Astrocyte (in vitro differentiated cells and primary cell): ENCODE data around the gene ADARB2. TPM values are rescaled to one million over a fixed set of nuclear protein-coding genes. Genes with fewer than 3 reads are reported as not detected.

Source experiments
- DNase-seq: peaks from one replicate; pipeline ENCODE4 v3.0.0-alpha.2; 2010; ENCODE audit warnings: low read depth
- FAIRE-seq: peaks from 2 replicates; lab custom pipeline; 2011; peaks lifted over from hg19 to GRCh38; lab: Jason Lieb, UNC
- H2AFZ ChIP-seq: 2 replicates; pipeline ENCODE4 v1.6.0; 2012; ENCODE audit warnings: low read depth, low read length, inconsistent platforms
- H3K27ac ChIP-seq: 2 replicates; pipeline ENCODE4 v1.5.1; 2011; ENCODE audit warnings: low read depth, low read length, inconsistent platforms
- H3K27me3 ChIP-seq: 2 replicates; pipeline ENCODE4 v1.6.0; 2011; ENCODE audit warnings: low read length, inconsistent platforms; ENCODE audit not compliant: insufficient read depth
- H3K36me3 ChIP-seq: 2 replicates; pipeline ENCODE4 v1.5.1; 2011; ENCODE audit warnings: low read length, inconsistent platforms; ENCODE audit not compliant: insufficient read depth
- H3K4me1 ChIP-seq: 2 replicates; pipeline ENCODE4 v1.5.1; 2011; ENCODE audit warnings: low read length, inconsistent platforms; ENCODE audit not compliant: insufficient read depth
- H3K4me2 ChIP-seq: 2 replicates; pipeline ENCODE4 v1.6.0; 2012; ENCODE audit warnings: low read length, inconsistent platforms
- H3K4me3 ChIP-seq: 2 replicates; pipeline ENCODE4 v1.5.1; 2011; ENCODE audit warnings: low read depth, mild to moderate bottlenecking, low read length, inconsistent platforms; ENCODE audit not compliant: insufficient read depth
- H3K79me2 ChIP-seq: 2 replicates; pipeline ENCODE4 v1.6.0; 2012; ENCODE audit warnings: mild to moderate bottlenecking, low read length, inconsistent platforms; ENCODE audit not compliant: insufficient read depth
- H3K9ac ChIP-seq: 2 replicates; pipeline ENCODE4 v1.6.0; 2012; ENCODE audit warnings: mild to moderate bottlenecking, low read length, inconsistent platforms
- H3K9me3 ChIP-seq: 2 replicates; pipeline ENCODE4 v1.5.1; 2012; ENCODE audit warnings: low read depth, mild to moderate bottlenecking, low read length, inconsistent platforms; ENCODE audit not compliant: insufficient read depth
- H4K20me1 ChIP-seq: 2 replicates; pipeline ENCODE4 v1.6.0; 2012; ENCODE audit warnings: low read length, inconsistent platforms; ENCODE audit not compliant: insufficient read depth
- H3K27ac Mint-ChIP-seq: one replicate; pipeline ENCODE4 v1.8.0; 2021; ENCODE audit warnings: mild to moderate bottlenecking, mixed read lengths; ENCODE audit not compliant: unreplicated experiment
- H3K27me3 Mint-ChIP-seq: one replicate; pipeline ENCODE4 v1.8.0; 2021; ENCODE audit warnings: low read depth, mixed read lengths; ENCODE audit not compliant: unreplicated experiment
- H3K36me3 Mint-ChIP-seq: one replicate; pipeline ENCODE4 v1.8.0; 2021; ENCODE audit warnings: low read depth, mixed read lengths; ENCODE audit not compliant: unreplicated experiment
- H3K4me1 Mint-ChIP-seq: one replicate; pipeline ENCODE4 v1.8.0; 2021; ENCODE audit warnings: low read depth, mixed read lengths; ENCODE audit not compliant: unreplicated experiment
- H3K4me3 Mint-ChIP-seq: one replicate; pipeline ENCODE4 v1.8.0; 2021; ENCODE audit warnings: mild to moderate bottlenecking, moderate library complexity, mixed read lengths; ENCODE audit not compliant: unreplicated experiment
- H3K9me3 Mint-ChIP-seq: one replicate; pipeline ENCODE4 v1.8.0; 2021; ENCODE audit warnings: mild to moderate bottlenecking, mixed read lengths; ENCODE audit not compliant: unreplicated experiment
- EZH2 ChIP-seq: IDR thresholded peaks from 2 replicates; pipeline ENCODE4 v1.6.1; 2012; ENCODE audit warnings: mild to moderate bottlenecking, low read length, inconsistent platforms; ENCODE audit not compliant: insufficient read depth
- total RNA-seq: library from RNA; stranded (reverse); gene quantifications from 2 replicates; pipeline ENCODE4 v1.2.1, GENCODE V29; 2021
- TF ChIP-seq, protein P1 (sequence below): IDR thresholded peaks from 2 replicates; pipeline ENCODE4 v1.5.1; 2011; ENCODE audit warnings: low read depth, mild to moderate bottlenecking, inconsistent platforms, low read length, moderate library complexity; ENCODE audit not compliant: insufficient read depth

Gene ADARB2
- total RNA-seq, 1 donor from 2014 or later = 0.18 TPM

DNA sequence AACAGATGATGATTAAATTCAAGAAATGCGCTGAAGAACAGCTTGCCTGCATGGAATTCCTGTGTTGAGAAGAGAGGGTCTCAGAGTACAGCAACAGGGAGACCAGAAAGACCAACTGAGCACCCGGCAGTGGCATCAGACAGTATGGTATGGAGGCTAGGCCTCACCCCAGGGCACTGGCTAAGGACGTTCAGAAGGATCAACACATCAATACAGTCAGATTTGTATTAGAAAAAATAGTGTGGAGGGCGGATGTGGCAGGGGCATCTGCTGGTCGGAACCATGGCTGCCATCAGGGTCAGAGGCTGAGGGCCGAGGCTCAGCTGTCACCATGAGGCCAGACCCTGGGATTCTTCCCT is 142.1 kb downstream of the ADARB2 start:
- Histone ChIP-seq H3K27me3 (no peaks in the 10 kb centered on the region), H3K4me1 (no peaks in the 10 kb centered on the region), H3K27ac (no peak overlapping the region), H3K36me3 (no peaks in the 10 kb centered on the region), H2AFZ (no peak overlapping the region), H3K9me3 (no peaks in the 10 kb centered on the region), H3K4me3 (no peak overlapping the region), H3K79me2 (no peaks in the 10 kb centered on the region), H4K20me1 (no peaks in the 10 kb centered on the region), H3K9ac (no peak overlapping the region), H3K4me2 (no peak overlapping the region)
- Mint-ChIP-seq H3K4me3 (no peak overlapping the region), H3K27me3 (peaks cover 45% of the 10 kb centered on the region), H3K27ac (no peak overlapping the region), H3K9me3 (peaks cover 2% of the 10 kb centered on the region), H3K36me3 (no peaks in the 10 kb centered on the region), H3K4me1 (no peaks in the 10 kb centered on the region)
- DNase-seq (no peak), FAIRE-seq (no peak)
- TF ChIP-seq EZH2 = no peak
- TF ChIP-seq, protein P1, sequence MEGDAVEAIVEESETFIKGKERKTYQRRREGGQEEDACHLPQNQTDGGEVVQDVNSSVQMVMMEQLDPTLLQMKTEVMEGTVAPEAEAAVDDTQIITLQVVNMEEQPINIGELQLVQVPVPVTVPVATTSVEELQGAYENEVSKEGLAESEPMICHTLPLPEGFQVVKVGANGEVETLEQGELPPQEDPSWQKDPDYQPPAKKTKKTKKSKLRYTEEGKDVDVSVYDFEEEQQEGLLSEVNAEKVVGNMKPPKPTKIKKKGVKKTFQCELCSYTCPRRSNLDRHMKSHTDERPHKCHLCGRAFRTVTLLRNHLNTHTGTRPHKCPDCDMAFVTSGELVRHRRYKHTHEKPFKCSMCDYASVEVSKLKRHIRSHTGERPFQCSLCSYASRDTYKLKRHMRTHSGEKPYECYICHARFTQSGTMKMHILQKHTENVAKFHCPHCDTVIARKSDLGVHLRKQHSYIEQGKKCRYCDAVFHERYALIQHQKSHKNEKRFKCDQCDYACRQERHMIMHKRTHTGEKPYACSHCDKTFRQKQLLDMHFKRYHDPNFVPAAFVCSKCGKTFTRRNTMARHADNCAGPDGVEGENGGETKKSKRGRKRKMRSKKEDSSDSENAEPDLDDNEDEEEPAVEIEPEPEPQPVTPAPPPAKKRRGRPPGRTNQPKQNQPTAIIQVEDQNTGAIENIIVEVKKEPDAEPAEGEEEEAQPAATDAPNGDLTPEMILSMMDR = no peak

DNA sequence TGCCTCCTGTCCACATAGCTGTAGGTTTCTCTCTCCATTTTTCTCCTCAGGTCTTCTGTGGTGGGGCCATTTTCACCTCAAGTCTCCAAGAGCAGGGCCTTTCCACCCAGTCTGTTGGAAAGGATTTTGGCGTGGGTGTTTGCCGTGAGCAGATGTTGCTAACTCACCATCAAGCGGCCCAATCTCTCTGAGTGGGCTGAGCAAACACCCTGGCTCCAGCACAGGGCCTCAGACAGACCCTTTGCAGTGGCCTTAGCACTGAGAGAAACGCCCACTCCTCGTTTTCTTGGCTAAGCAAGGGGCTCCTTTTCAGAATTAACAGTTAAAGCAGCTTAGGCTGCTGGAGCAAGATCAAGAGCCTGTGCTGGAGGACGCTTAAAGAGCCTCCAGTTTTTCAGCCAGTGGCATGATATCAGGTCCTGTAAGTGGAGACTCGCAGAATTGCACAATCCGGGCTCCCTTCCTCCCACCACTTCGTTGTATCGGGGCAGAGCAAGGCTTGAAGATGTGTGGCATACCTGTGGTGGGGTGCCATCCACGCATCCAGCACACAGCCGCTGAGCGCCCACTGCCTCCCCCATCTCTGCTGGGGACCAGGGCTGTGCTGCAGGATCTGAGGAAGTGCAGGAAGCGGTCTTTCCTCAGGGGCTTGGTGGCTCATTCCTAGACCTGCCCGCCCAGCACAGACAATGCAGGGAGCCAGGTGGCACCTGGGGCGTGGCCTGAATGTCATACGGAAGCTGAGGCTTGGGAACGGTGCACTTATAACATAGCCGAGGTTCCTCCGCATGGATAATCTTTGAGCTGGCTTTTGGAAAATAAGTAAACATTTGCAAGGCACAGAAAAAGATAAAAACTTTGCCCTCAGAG is 142.7 kb downstream of the ADARB2 start:
- H3K27me3 Mint-ChIP-seq = peaks cover 45% of the 10 kb centered on the region
- Histone ChIP-seq H3K79me2 (no peaks in the 10 kb centered on the region), H3K4me3 (no peak overlapping the region), H3K9me3 (peaks cover 3% of the 10 kb centered on the region), H3K4me2 (no peak overlapping the region), H2AFZ (no peak overlapping the region), H3K9ac (no peak overlapping the region), H3K27ac (no peak overlapping the region), H3K27me3 (no peaks in the 10 kb centered on the region), H3K36me3 (no peaks in the 10 kb centered on the region), H4K20me1 (no peaks in the 10 kb centered on the region), H3K4me1 (no peaks in the 10 kb centered on the region)
- H3K9me3 Mint-ChIP-seq = peaks cover 2% of the 10 kb centered on the region
- no peak overlapping the region for H3K4me3 Mint-ChIP-seq
- no peaks in the 10 kb centered on the region for H3K4me1 Mint-ChIP-seq
- no peaks in the 10 kb centered on the region for H3K36me3 Mint-ChIP-seq
- no peak overlapping the region for H3K27ac Mint-ChIP-seq
- FAIRE-seq = no peak
- TF ChIP-seq EZH2 = no peak
- TF ChIP-seq, protein P1 = no peak
- no peak for DNase-seq

DNA sequence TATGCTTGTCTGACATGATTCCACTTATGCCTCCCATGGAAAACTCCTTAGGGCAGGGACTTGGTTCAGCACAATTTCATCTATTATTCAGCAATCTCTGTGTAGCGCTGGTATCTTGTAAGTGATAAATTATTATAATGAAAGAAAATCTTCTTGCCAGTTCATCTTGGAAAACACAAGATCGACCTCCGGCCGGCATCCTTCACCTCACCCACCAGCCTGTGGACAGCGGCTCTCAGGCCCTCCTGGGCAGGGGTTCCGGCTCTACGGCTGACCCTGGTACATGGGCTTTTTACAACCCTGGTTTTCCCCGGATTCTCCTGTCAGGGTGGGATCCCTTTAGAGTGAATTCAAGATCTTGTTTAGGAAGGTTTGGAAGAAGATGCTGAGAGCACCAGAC is 145.6 kb downstream of the ADARB2 start:
- Histone ChIP-seq H3K4me3 (no peak overlapping the region), H3K4me1 (no peaks in the 10 kb centered on the region), H3K4me2 (no peak overlapping the region), H3K27ac (no peak overlapping the region), H2AFZ (no peak overlapping the region), H3K9me3 (peaks cover 7% of the 10 kb centered on the region), H3K36me3 (no peaks in the 10 kb centered on the region), H3K9ac (no peak overlapping the region), H4K20me1 (no peaks in the 10 kb centered on the region), H3K27me3 (no peaks in the 10 kb centered on the region), H3K79me2 (no peaks in the 10 kb centered on the region)
- no peak overlapping the region for H3K27ac Mint-ChIP-seq
- DNase-seq = no peak
- TF ChIP-seq EZH2 = no peak
- TF ChIP-seq, protein P1 = no peak
- H3K4me3 Mint-ChIP-seq = no peak overlapping the region
- no peak for FAIRE-seq
- peaks cover 11% of the 10 kb centered on the region for H3K9me3 Mint-ChIP-seq
- H3K4me1 Mint-ChIP-seq = no peaks in the 10 kb centered on the region
- peaks cover 45% of the 10 kb centered on the region for H3K27me3 Mint-ChIP-seq
- peaks cover 3% of the 10 kb centered on the region for H3K36me3 Mint-ChIP-seq
